Liver (tissue), 9 donors: ENCODE results near the gene ILF3. TPM values are rescaled to one million over a fixed set of nuclear protein-coding genes. Genes with fewer than 3 reads are reported as not detected.

Experiments used
- DNase-seq: peaks from one replicate; pipeline ENCODE4 v3.0.0-alpha.2; 2017; ENCODE audit warnings: low spot score
- H3K27ac ChIP-seq, 2 donors: one replicate each; pipeline ENCODE4 v1.7.0; 2013; ENCODE audit warnings: inconsistent platforms in 2 of 2, low read length in 2 of 2, control low read depth in 1 of 2, low read depth in 1 of 2, mild to moderate bottlenecking in 1 of 2
- H3K27me3 ChIP-seq, 4 donors: one replicate each; pipeline versions ENCODE4 v1.6.1 to v1.7.0; 2013; ENCODE audit warnings: low read length in 3 of 4, inconsistent platforms in 1 of 4, mild to moderate bottlenecking in 1 of 4, moderate library complexity in 1 of 4; ENCODE audit not compliant: control insufficient read depth in 4 of 4, insufficient read depth in 4 of 4
- H3K36me3 ChIP-seq, 4 donors: one replicate each; pipeline versions ENCODE4 v1.6.1 to v1.7.0; 2013; ENCODE audit warnings: low read length in 3 of 4, mild to moderate bottlenecking in 3 of 4, low read depth in 1 of 4, moderate library complexity in 1 of 4; ENCODE audit not compliant: control insufficient read depth in 4 of 4, insufficient read depth in 3 of 4
- H3K4me1 ChIP-seq, 4 donors: one replicate each; pipeline versions ENCODE4 v1.6.1 to v1.7.0; 2013; ENCODE audit warnings: low read length in 3 of 4, mild to moderate bottlenecking in 3 of 4, moderate library complexity in 1 of 4; ENCODE audit not compliant: control insufficient read depth in 4 of 4, insufficient read depth in 4 of 4
- H3K4me3 ChIP-seq, 3 donors: one replicate each; pipeline versions ENCODE4 v1.6.1 to v1.7.0; 2013; ENCODE audit warnings: low read length in 3 of 3, control low read depth in 1 of 3, low read depth in 1 of 3, mild to moderate bottlenecking in 1 of 3
- H3K9ac ChIP-seq, 2 donors: one replicate each; pipeline ENCODE4 v1.7.0; 2013; ENCODE audit warnings: low read length in 2 of 2, mild to moderate bottlenecking in 2 of 2, moderate library complexity in 2 of 2, control low read depth in 1 of 2, low read depth in 1 of 2
- H3K9me3 ChIP-seq, 4 donors: one replicate each; pipeline versions ENCODE4 v1.6.1 to v1.7.0; 2013; ENCODE audit warnings: low read length in 3 of 4; ENCODE audit not compliant: control insufficient read depth in 4 of 4
- ATF3 ChIP-seq: IDR thresholded peaks from 2 replicates; pipeline ENCODE4 v1.6.1; 2016; ENCODE audit warnings: antibody characterized with exemption
- CTCF ChIP-seq: fragments of 150-350 bp; IDR thresholded peaks from 2 replicates; pipeline ENCODE4 v1.5.1; 2017; ENCODE audit warnings: improper control_type of control experiment, low read depth, low read length; ENCODE audit not compliant: missing input control
- EGR1 ChIP-seq, 2 donors: IDR thresholded peaks; 2 replicates each; pipeline ENCODE4 v1.6.1; 2016 to 2018; ENCODE audit warnings: antibody characterized with exemption in 2 of 2, low read depth in 2 of 2
- FOXA1 ChIP-seq: IDR thresholded peaks from 2 replicates; pipeline ENCODE4 v1.6.1; 2016; ENCODE audit warnings: antibody characterized with exemption
- FOXA2 ChIP-seq: IDR thresholded peaks from 2 replicates; pipeline ENCODE4 v1.6.1; 2016; ENCODE audit warnings: antibody characterized with exemption
- GABPA ChIP-seq, 2 donors: IDR thresholded peaks in 1 of 2; conservative IDR thresholded peaks in 1 of 2; 2 replicates each; pipeline ENCODE4 v1.6.1; 2016; ENCODE audit warnings: antibody characterized with exemption in 2 of 2, mild to moderate bottlenecking in 1 of 2, moderate library complexity in 1 of 2
- HNF4A ChIP-seq, 2 donors: conservative IDR thresholded peaks; 2 replicates each; pipeline ENCODE4 v1.6.1; 2016; ENCODE audit warnings: antibody characterized with exemption in 2 of 2, mild to moderate bottlenecking in 2 of 2
- HNF4G ChIP-seq: IDR thresholded peaks from 2 replicates; pipeline ENCODE4 v1.6.1; 2016; ENCODE audit warnings: antibody characterized with exemption
- JUND ChIP-seq, 2 donors: IDR thresholded peaks; 2 replicates each; pipeline ENCODE4 v1.6.1; 2016; ENCODE audit warnings: antibody characterized with exemption in 2 of 2
- MAX ChIP-seq: IDR thresholded peaks from 2 replicates; pipeline ENCODE4 v1.6.1; 2016; ENCODE audit warnings: antibody characterized with exemption
- NR2F2 ChIP-seq: IDR thresholded peaks from 2 replicates; pipeline ENCODE4 v1.6.1; 2016; ENCODE audit warnings: antibody characterized with exemption
- RAD21 ChIP-seq, 2 donors: IDR thresholded peaks; 2 replicates each; pipeline ENCODE4 v1.6.1; 2016; ENCODE audit warnings: antibody characterized with exemption in 2 of 2, mild to moderate bottlenecking in 2 of 2
- REST ChIP-seq: IDR thresholded peaks from 2 replicates; pipeline ENCODE4 v1.6.1; 2016; ENCODE audit warnings: antibody characterized with exemption, mild to moderate bottlenecking
- RXRA ChIP-seq, 2 donors: IDR thresholded peaks; 2 replicates each; pipeline ENCODE4 v1.6.1; 2017 to 2018; ENCODE audit warnings: antibody characterized with exemption in 2 of 2, mild to moderate bottlenecking in 1 of 2
- SP1 ChIP-seq: IDR thresholded peaks from 2 replicates; pipeline ENCODE4 v1.6.1; 2018; ENCODE audit warnings: antibody characterized with exemption, mild to moderate bottlenecking
- TAF1 ChIP-seq: conservative IDR thresholded peaks from 2 replicates; pipeline ENCODE4 v1.6.1; 2016; ENCODE audit warnings: antibody characterized with exemption, mild to moderate bottlenecking
- YY1 ChIP-seq: IDR thresholded peaks from 2 replicates; pipeline ENCODE4 v1.6.1; 2016; ENCODE audit warnings: antibody characterized with exemption, mild to moderate bottlenecking
- ZBTB33 ChIP-seq: IDR thresholded peaks from 2 replicates; pipeline ENCODE4 v1.6.1; 2016; ENCODE audit warnings: antibody characterized with exemption
- WGBS: extraction: QIAGEN DNeasy Blood & Tissue Kit; methylation state at CpG from one replicate; pipeline ENCODE4 v1.1.7; 2013; 5-methylcytosine and 5-hydroxymethylcytosine counted together
- polyA plus RNA-seq, 2 donors: library from polyadenylated mRNA; stranded (reverse) in 1 of 2; unstranded in 1 of 2; fragments of 200-250 nt in 1 of 2; fragments of >200 nt in 1 of 2; fragmentation: Nextera tagmentation in 1 of 2; extraction: Ambion mirVana in 1 of 2; gene quantifications; one replicate each; pipeline versions ENCODE4 v1.2.1 to v1.2.3, GENCODE V29; 2013 to 2015
- total RNA-seq, 2 donors: library from RNA; depleted of rRNA; stranded (reverse); fragments of >200 nt; gene quantifications; one replicate each; pipeline ENCODE4 v1.2.3, GENCODE V29; 2014
- donor health status: healthy.
- donor health status: healthy.
- donor health status: healthy.
- donor health status: healthy.
- donor health status: healthy.

ILF3 gene
- total and polyA plus RNA-seq, 4 donors: 31.7 to 85.1 (median 42.9) TPM

- no peak overlapping the region for H3K9ac ChIP-seq
- H3K27ac ChIP-seq: no peak overlapping the region
- H3K4me1 ChIP-seq: peaks cover 3 to 24% (median 20%) of the 10 kb centered on the region in 4 donors
- peaks cover 17 to 68% (median 40%) of the 10 kb centered on the region in 4 donors for H3K36me3 ChIP-seq
- WGBS: 39% methylated on average over 13 of the region's 13 CpGs
- DNase-seq: peak; percentile 80
- no peak overlapping the region for H3K4me3 ChIP-seq
- TF ChIP-seq ZBTB33 (no peak), CTCF (no peak), NR2F2 (no peak), MAX (no peak), RXRA (IDR thresholded peaks at IDR 0.05) (peak; percentile 70 to 79), JUND (IDR thresholded peaks at IDR 0.05) (no peak), FOXA2 (peak; percentile 95), GABPA (IDR thresholded peaks at IDR 0.05 in 1 of 2, conservative IDR thresholded peaks at IDR 0.05 in 1 of 2) (peak in 1 of 2 donors; percentile 48), REST (peak; percentile 92), YY1 (peak; percentile 85), RAD21 (IDR thresholded peaks at IDR 0.05) (peak in 1 of 2 donors; percentile 42), HNF4A (conservative IDR thresholded peaks at IDR 0.05) (peak; percentile 87 to 90), TAF1 (no peak), FOXA1 (peak; percentile 96), ATF3 (no peak), SP1 (peak; percentile 91), EGR1 (IDR thresholded peaks at IDR 0.05; ENCODE audit: low read depth in 2 of 2) (peak in 1 of 2 donors; percentile 20), HNF4G (peak; percentile 56)
- H3K9me3 ChIP-seq: no peaks in the 10 kb centered on the region
- H3K27me3 ChIP-seq: no peaks in the 10 kb centered on the region
These were observed 23.6 kb downstream of the ILF3 start for GRCh38 chr19:10677751-10678150.
